Heart left ventricle (tissue), 13 donors: ENCODE data around the gene LGALS7B.

Experiments
- POLR2A ChIP-seq, 2 donors: fragments of 450-650 bp; IDR thresholded peaks; one replicate each; pipeline ENCODE4 v1.6.1; 2017; ENCODE audit warnings: antibody characterized with exemption in 2 of 2, mild to moderate bottlenecking in 2 of 2, moderate library complexity in 2 of 2
- TF ChIP-seq, protein P1 (sequence below), 12 donors: fragments of 200-600 bp; sonication (generic) in 4 of 12; IDR thresholded peaks; one replicate each; pipeline versions ENCODE4 v1.5.0 to v1.8.0; 2018 to 2022; ENCODE audit warnings: antibody characterized with exemption in 12 of 12, mild to moderate bottlenecking in 5 of 12
- donor health status: ischemic (EF 13 %, LVEDD 7.1; RV severe dilation, severe dysfunction).
- donor health status: DM: no; HTN: yes; CAD: no.
- donor health status: DM: no; HTN: no; CAD: no.
- donor health status: ischemic (EF 25% LVEDD 6.9; RV normal size, moderate dysfunction).
- donor health status: ischemic (EF 25% LVEDD 5.7; RV mildly dilated, moderate dysfunction).
- donor health status: ischemic (EF 35%, LVEDD 5.7; RV mildly dilated, moderate dysfunction).
- donor health status: nonischemic (EF 11% LVEDD 7.7; RV severe dilation, severe dysfunction).
- donor health status: DM: yes; HTN: yes; CAD: no.
- donor health status: PGD.
- donor health status: ischemic (EF 29% LVEDD 5.4; RV normal size, mild dysfunction).
- donor health status: nonischemic (EF 23%, LVEDD 6.1; RV moderate dilation, normal function).

GRCh38 chr19:38831142-38831605 is 42.2 kb downstream of the LGALS7B start:
- TF ChIP-seq, protein P1, sequence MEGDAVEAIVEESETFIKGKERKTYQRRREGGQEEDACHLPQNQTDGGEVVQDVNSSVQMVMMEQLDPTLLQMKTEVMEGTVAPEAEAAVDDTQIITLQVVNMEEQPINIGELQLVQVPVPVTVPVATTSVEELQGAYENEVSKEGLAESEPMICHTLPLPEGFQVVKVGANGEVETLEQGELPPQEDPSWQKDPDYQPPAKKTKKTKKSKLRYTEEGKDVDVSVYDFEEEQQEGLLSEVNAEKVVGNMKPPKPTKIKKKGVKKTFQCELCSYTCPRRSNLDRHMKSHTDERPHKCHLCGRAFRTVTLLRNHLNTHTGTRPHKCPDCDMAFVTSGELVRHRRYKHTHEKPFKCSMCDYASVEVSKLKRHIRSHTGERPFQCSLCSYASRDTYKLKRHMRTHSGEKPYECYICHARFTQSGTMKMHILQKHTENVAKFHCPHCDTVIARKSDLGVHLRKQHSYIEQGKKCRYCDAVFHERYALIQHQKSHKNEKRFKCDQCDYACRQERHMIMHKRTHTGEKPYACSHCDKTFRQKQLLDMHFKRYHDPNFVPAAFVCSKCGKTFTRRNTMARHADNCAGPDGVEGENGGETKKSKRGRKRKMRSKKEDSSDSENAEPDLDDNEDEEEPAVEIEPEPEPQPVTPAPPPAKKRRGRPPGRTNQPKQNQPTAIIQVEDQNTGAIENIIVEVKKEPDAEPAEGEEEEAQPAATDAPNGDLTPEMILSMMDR (IDR thresholded peaks at IDR 0.05) = no peak
- no peak for TF ChIP-seq POLR2A (IDR thresholded peaks at IDR 0.05)
